ENCODE measurements around the gene ZIC4.

The ZIC4 gene

GRCh38 chr3:147405231-147406027, 914 bp downstream of the ZIC4 start:
- no peak for DNase-seq (ENCODE audit: low read depth)
- H3K4me3 ChIP-seq (ENCODE audit: low read depth, low read length): no peak overlapping the region
- TF ChIP-seq, protein P1, sequence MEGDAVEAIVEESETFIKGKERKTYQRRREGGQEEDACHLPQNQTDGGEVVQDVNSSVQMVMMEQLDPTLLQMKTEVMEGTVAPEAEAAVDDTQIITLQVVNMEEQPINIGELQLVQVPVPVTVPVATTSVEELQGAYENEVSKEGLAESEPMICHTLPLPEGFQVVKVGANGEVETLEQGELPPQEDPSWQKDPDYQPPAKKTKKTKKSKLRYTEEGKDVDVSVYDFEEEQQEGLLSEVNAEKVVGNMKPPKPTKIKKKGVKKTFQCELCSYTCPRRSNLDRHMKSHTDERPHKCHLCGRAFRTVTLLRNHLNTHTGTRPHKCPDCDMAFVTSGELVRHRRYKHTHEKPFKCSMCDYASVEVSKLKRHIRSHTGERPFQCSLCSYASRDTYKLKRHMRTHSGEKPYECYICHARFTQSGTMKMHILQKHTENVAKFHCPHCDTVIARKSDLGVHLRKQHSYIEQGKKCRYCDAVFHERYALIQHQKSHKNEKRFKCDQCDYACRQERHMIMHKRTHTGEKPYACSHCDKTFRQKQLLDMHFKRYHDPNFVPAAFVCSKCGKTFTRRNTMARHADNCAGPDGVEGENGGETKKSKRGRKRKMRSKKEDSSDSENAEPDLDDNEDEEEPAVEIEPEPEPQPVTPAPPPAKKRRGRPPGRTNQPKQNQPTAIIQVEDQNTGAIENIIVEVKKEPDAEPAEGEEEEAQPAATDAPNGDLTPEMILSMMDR (IDR thresholded peaks at IDR 0.05; ENCODE audit: insufficient read depth, low read depth, low read length, missing control alignments): no peak

- H3K4me3 ChIP-seq (ENCODE audit: low read depth, low read length): no peak overlapping the region
- TF ChIP-seq, protein P1 (IDR thresholded peaks at IDR 0.05; ENCODE audit: insufficient read depth, low read depth, low read length, missing control alignments): no peak
Observed at GRCh38 chr3:147404800-147405230, 1.5 kb downstream of the ZIC4 start.

GRCh38 chr3:147404000-147404799, 2.1 kb downstream of the ZIC4 start:
- no peak overlapping the region for H3K4me3 ChIP-seq (ENCODE audit: low read depth, low read length)
- no peak for DNase-seq (ENCODE audit: low read depth)
- TF ChIP-seq, protein P1 (IDR thresholded peaks at IDR 0.05; ENCODE audit: insufficient read depth, low read depth, low read length, missing control alignments): no peak

More at GRCh38 chr3:147404800-147405230, 1.5 kb downstream of the ZIC4 start:
- DNase-seq (ENCODE audit: low read depth): no peak

- no peak overlapping the region for H3K4me3 ChIP-seq (ENCODE audit: low read depth, low read length)
- TF ChIP-seq, protein P1 (IDR thresholded peaks at IDR 0.05; ENCODE audit: insufficient read depth, low read depth, low read length, missing control alignments): no peak
- DNase-seq (ENCODE audit: low read depth): no peak
Observed at GRCh38 chr3:147403511-147403910, 2.8 kb downstream of the ZIC4 start.

DNA sequence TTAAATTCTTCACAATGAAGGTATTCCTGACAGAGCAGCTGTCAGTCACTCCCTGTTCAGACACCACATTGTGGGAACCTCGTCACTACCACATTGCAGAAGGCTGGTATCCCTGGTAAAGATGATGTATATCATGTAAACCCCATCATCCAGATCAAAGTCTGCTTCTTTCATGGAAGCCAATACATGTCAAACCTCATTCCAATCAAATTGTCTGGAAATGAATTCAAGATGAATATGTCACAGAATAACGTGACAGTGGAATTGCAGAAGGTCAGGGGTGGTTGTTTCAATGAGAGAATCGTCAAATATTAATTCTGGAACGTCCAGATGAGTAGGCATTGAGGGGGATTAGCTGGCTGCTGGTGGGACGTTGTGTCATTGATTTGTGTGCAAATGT, 4.2 kb downstream of the ZIC4 start:
- TF ChIP-seq, protein P1 (IDR thresholded peaks at IDR 0.05; ENCODE audit: insufficient read depth, low read depth, low read length, missing control alignments): no peak
- no peak overlapping the region for H3K4me3 ChIP-seq (ENCODE audit: low read depth, low read length)
- DNase-seq (ENCODE audit: low read depth): no peak

DNA sequence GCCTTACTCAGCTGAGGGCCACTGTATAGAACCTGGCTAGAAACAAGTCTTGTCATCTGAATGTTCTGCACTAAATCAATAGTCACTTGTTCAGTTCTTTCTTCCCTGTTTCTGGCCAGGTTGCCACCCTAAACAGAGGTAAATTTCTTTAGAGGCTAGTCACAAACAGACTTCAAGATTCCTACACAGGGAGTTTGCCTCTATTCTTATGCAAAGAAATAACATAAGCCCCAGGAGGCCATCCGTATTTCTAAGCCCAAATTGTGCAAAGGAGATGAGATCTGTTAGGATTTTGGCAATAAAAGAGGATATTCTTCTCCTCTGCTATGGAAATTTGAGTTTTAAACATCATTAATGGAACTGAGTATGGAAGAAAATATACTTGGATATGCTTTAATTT, 4.9 kb downstream of the ZIC4 start:
- no peak for DNase-seq (ENCODE audit: low read depth)
- H3K4me3 ChIP-seq (ENCODE audit: low read depth, low read length): no peak overlapping the region
- TF ChIP-seq, protein P1 (IDR thresholded peaks at IDR 0.05; ENCODE audit: insufficient read depth, low read depth, low read length, missing control alignments): no peak

Data from GM12865 (cell line).